IPS DF 6.9 (cell line): ENCODE data around the gene CA9.
"Not testable (repeated sequence)": the region's sequence is repeated elsewhere in the genome, so short reads cannot be mapped to it uniquely, and the experiment has no call there.

Experiments used
- DNase-seq: peaks from one replicate; pipeline ENCODE4 v3.0.0-alpha.2; 2013; ENCODE audit warnings: low read depth, low spot score
- H3K27ac ChIP-seq: one replicate; pipeline ENCODE4 v1.5.1; 2013; ENCODE audit warnings: low read length, control low read depth
- H3K27me3 ChIP-seq: 2 replicates; pipeline ENCODE4 v1.6.1; 2013; ENCODE audit warnings: mild to moderate bottlenecking, low read length; ENCODE audit not compliant: control insufficient read depth, insufficient read depth
- H3K36me3 ChIP-seq: 2 replicates; pipeline ENCODE4 v1.6.1; 2013; ENCODE audit warnings: low read length; ENCODE audit not compliant: control insufficient read depth, insufficient read depth
- H3K4me1 ChIP-seq: 2 replicates; pipeline ENCODE4 v1.6.1; 2013; ENCODE audit warnings: low read length; ENCODE audit not compliant: control insufficient read depth, insufficient read depth
- H3K4me3 ChIP-seq: 2 replicates; pipeline ENCODE4 v1.5.1; 2013; ENCODE audit warnings: mild to moderate bottlenecking, low read length
- H3K9me3 ChIP-seq: 2 replicates; pipeline ENCODE4 v1.6.1; 2013; ENCODE audit warnings: low read length, inconsistent platforms; ENCODE audit not compliant: control insufficient read depth, insufficient read depth
- WGBS: extraction: QIAGEN DNeasy Blood & Tissue Kit; methylation state at CpG from one replicate; pipeline ENCODE4 v1.1.7; 2013; ENCODE audit warnings: mixed read lengths, missing lambda C conversion rate; ENCODE audit not compliant: insufficient read length, insufficient coverage; 5-methylcytosine and 5-hydroxymethylcytosine counted together

The CA9 gene

DNA sequence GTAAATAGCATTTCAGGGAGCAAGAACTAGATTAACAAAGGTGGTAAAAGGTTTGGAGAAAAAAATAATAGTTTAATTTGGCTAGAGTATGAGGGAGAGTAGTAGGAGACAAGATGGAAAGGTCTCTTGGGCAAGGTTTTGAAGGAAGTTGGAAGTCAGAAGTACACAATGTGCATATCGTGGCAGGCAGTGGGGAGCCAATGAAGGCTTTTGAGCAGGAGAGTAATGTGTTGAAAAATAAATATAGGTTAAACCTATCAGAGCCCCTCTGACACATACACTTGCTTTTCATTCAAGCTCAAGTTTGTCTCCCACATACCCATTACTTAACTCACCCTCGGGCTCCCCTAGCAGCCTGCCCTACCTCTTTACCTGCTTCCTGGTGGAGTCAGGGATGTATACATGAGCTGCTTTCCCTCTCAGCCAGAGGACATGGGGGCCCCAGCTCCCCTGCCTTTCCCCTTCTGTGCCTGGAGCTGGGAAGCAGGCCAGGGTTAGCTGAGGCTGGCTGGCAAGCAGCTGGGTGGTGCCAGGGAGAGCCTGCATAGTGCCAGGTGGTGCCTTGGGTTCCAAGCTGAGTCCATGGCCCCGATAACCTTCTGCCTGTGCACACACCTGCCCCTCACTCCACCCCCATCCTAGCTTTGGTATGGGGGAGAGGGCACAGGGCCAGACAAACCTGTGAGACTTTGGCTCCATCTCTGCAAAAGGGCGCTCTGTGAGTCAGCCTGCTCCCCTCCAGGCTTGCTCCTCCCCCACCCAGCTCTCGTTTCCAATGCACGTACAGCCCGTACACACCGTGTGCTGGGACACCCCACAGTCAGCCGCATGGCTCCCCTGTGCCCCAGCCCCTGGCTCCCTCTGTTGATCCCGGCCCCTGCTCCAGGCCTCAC is at the start of gene CA9:
Gene CA9 (plus strand): TSS at position 797 of the 893 bp plus-strand sequence. CDS start 32 bp downstream, at position 829.
- Histone ChIP-seq H3K9me3 (no peaks in the 10 kb centered on the region), H3K27ac (no peak within 1 kb of the TSS), H3K36me3 (no peaks in the 10 kb centered on the region), H3K4me3 (no peak within 1 kb of the TSS), H3K27me3 (no peaks in the 10 kb centered on the region; the same call in 1 of the 2 replicates), H3K4me1 (no peaks in the 10 kb centered on the region; the same call in 1 of the 2 replicates)
- no CpG with 5 or more reads among the region's 10 CpGs for WGBS
- DNase-seq = no peak

DNA sequence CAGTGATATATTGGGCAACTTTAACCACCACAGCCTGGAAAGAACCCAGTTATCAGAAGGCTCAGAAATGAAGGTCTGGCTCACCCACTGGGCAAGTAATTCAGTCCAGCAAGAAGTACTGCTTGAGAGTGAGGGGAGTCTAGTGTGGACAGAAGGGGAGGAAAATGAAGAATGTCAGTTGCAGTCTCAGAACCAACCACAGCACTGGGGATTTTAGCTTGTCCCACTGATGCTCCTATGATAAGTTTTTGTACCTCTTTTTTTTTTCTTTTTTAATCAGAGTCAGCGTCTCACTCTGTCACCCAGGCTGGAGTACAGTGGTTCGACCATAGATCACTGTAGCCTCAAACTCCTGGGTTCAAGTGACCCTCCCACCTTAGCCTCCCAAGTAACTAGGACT is 46.2 kb upstream of the CA9 start:
- no peak for DNase-seq
- H3K4me1 ChIP-seq = no peaks in the 10 kb centered on the region
- H3K4me3 ChIP-seq = no peak overlapping the region
- no peaks in the 10 kb centered on the region for H3K9me3 ChIP-seq
- no peaks in the 10 kb centered on the region for H3K27me3 ChIP-seq
- H3K36me3 ChIP-seq = no peaks in the 10 kb centered on the region
- no peak overlapping the region for H3K27ac ChIP-seq
- WGBS = no CpG with 5 or more reads among the region's 2 CpGs

DNA sequence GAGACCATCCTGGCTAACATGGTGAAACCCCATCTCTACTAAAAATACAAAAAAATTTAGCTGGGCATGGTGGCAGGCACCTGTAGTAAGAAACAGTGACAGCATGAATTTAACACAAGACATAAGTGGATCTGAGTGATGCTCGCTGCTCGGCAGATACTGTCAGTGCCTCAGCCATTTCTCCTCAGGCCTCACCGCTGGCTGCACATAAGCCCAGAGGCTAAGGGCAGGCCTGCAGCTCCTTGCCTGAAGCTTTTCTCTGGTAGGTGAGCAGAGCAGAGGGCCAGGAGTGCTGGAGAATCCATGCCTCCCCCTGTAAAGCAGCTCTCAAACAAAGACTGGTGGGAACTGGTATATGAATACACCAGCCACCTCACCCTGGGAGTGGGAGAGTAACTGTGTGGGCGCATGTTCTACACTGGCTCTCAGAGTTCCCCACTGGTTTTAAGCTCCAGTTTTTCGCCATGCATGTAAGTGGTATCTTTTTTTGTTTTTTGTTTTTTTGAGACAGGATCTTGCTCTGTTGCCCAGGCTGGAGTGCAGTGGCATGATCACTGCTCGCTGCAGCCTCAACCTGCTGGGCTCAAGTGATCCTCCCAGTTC is 45.2 kb upstream of the CA9 start:
- Histone ChIP-seq H3K27ac (no peak overlapping the region), H3K4me3 (no peak overlapping the region), H3K27me3 (no peaks in the 10 kb centered on the region), H3K4me1 (no peaks in the 10 kb centered on the region), H3K9me3 (no peaks in the 10 kb centered on the region), H3K36me3 (no peaks in the 10 kb centered on the region)
- DNase-seq = no peak
- no CpG with 5 or more reads among the region's 6 CpGs for WGBS

DNA sequence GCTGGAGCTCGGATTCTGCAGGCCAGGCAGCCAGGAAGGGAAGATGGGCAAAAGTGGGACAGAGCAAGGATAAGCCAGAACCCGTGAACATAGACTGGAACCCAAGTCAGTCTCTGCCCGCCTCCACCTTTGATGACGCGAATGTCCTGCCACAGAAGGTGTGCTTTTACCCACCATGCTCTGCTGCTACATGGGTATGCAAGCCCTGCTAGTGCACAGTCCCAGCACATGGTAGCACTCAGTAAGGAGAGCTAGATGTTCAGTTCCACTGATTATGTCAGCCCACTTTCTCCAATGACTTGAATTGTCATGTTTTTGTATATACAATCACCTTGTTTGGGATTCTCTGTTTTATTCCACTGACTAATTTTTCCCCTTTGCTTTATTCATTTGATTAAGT is 44.1 kb upstream of the CA9 start:
- no peak overlapping the region for H3K27ac ChIP-seq
- WGBS = no CpG with 5 or more reads among the region's 5 CpGs
- H3K36me3 ChIP-seq = no peaks in the 10 kb centered on the region
- no peaks in the 10 kb centered on the region for H3K4me1 ChIP-seq
- H3K27me3 ChIP-seq = no peaks in the 10 kb centered on the region
- no peaks in the 10 kb centered on the region for H3K9me3 ChIP-seq
- no peak overlapping the region for H3K4me3 ChIP-seq
- DNase-seq = no peak

DNA sequence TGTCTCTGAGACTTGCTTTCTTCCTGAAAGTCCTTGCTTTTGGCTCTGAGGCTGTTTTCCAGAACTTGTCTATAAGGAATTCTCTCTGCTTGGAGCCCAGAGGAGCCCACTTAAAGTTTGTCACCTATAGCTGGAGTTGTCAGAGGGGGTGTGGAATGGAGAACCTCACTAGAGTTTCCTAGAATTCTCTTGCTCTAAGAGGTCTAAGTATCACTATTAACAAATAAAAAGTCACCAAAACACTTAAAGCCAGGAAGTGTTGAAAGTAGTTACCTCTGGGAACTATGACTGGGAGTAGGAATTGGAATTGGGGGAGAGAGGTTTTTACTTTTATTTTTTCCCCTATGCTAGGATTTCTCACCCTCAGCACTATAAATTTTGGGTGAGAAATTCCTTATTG is 38.0 kb upstream of the CA9 start:
- H3K36me3 ChIP-seq = no peaks in the 10 kb centered on the region
- no peaks in the 10 kb centered on the region for H3K9me3 ChIP-seq
- no peak for DNase-seq
- no peaks in the 10 kb centered on the region for H3K4me1 ChIP-seq
- H3K27ac ChIP-seq = no peak overlapping the region
- H3K27me3 ChIP-seq = no peaks in the 10 kb centered on the region
- H3K4me3 ChIP-seq = no peak overlapping the region

DNA sequence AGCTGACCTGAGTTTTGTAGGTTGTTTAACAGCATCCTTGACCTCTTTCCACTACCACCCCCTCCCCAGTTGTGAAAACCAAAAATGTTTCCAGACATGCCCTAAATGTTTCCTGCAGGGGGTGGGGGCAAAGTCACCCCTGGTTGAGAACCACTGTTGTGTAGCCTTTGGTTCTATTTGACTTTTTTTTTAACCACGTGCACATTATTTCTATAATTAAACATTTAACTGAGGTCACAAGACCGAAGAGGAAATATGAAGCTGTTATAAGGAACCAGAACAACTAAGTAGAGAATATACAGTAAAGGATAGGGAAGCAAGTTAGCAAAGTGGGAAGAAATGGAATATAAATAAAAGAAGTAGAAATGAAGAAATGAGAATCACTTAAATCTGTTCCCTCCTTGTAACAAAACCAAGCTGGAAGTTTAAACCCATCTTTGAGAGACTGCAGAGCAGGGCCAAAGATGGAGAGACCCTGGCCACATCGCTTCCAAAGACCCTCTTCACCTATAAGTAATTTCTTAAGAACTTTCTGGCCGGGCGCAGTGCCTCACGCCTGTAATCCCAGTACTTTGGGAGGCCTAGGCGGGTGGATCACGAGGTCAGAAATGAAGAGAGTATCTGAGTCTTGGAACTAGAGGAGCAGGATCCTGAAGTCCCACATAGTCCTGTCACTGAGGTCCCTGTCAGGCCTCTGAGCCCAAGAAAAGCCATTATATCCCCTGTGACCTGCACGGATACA is 37.4 kb upstream of the CA9 start:
- H3K4me1 ChIP-seq = no peaks in the 10 kb centered on the region
- no CpG with 5 or more reads among the region's 9 CpGs for WGBS
- H3K27ac ChIP-seq = no peak overlapping the region
- no peaks in the 10 kb centered on the region for H3K36me3 ChIP-seq
- no peaks in the 10 kb centered on the region for H3K27me3 ChIP-seq
- no peak overlapping the region for H3K4me3 ChIP-seq
- DNase-seq = no peak
- H3K9me3 ChIP-seq = no peaks in the 10 kb centered on the region

DNA sequence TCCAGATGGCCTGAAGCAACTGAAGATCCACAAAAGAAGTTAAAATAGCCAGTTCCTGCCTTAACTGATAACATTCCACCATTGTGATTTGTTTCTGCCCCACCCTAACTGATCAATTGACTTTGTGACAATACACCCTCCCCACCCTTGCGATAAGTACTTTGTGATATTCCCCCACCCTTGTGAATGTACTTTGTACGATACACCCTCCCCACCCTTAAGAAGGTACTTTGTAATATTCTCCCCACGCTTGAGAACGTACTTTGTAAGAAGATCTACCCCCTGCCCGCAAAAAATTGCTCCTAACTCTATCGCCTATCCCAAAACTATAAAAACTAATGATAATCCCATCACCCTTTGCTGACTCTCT is 36.9 kb upstream of the CA9 start:
- H3K4me1 ChIP-seq, DNase-seq, H3K9me3 ChIP-seq, H3K4me3 ChIP-seq, H3K27me3 ChIP-seq, H3K36me3 ChIP-seq, H3K27ac ChIP-seq: not testable (repeated sequence)
- WGBS = 100% methylated on average over 2 of the region's 6 CpGs

DNA sequence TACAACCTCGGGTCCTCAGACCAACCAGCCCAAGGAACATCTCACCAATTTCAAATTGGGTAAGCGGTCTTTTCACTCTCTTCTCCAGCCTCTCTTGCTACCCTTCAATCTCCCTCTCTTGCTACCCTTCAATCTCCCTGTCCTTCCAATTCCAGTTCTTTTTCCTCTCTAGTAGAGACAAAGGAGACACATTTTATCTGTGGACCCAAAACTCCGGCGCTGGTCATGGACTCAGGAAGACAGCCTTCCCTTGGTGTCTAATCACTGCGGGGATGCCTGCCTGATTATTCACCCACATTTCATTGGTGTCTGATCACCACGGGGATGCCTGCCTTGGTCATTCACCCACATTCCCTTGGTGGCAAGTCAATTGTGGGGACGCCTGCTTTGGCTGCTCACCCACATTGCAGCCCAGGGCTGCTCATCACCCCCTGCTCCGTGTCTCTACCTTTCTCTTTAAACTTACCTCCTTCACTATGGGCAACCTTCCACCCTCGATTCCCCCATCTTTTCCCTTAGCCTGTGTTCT is 36.2 kb upstream of the CA9 start:
- H3K4me1 ChIP-seq, H3K27ac ChIP-seq, H3K4me3 ChIP-seq, H3K36me3 ChIP-seq, H3K27me3 ChIP-seq, H3K9me3 ChIP-seq, DNase-seq: not testable (repeated sequence)
- no CpG with 5 or more reads among the region's 9 CpGs for WGBS

DNA sequence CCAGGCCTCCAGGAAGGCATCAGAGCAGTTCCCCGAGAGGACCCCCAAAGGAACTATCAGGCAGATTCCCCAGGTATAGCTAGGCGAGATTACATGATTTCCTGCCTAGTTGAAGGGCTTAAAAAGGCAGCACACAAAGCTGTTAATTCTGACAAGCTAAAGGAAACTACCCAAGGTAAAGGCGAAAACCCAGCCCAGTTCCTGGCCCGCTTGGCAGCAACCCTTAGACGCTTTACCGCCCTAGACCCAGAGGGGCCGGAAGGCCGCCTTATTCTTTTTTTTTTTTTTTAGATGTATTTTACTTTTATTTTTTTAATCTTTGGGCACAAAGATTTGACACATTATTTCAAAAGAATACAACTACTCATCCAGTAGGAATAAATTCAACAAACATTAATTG is 35.0 kb upstream of the CA9 start:
- not testable (repeated sequence) for H3K4me1 ChIP-seq, H3K36me3 ChIP-seq, H3K4me3 ChIP-seq, H3K27ac ChIP-seq, DNase-seq, H3K9me3 ChIP-seq, H3K27me3 ChIP-seq
- WGBS = no CpG with 5 or more reads among the region's 8 CpGs

DNA sequence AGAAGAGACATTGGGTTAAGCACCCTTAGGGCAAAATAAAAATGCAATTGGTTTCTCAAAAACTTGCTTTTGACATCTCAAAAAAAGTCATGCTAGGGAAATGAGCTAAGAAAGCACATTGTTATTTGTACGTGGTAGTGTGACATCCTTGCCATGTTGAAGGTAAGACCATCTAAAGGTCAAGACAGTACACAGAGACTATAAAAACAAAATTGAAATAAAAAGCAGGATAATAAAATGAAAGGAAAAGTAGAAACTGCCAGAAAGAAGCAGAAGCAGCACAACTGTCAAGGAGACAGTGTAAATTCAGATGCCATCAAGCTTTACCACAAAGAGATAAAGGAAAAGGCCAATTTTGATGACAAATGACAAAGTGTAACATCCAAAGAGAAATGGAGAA is 34.5 kb upstream of the CA9 start:
- not testable (repeated sequence) for H3K27ac ChIP-seq, H3K4me3 ChIP-seq, H3K36me3 ChIP-seq, H3K4me1 ChIP-seq, DNase-seq, H3K9me3 ChIP-seq, H3K27me3 ChIP-seq
- WGBS = no CpG with 5 or more reads among the region's 1 CpG
